ENCODE data around the gene CDH8. TPM values are rescaled to one million over a fixed set of nuclear protein-coding genes. Genes with fewer than 3 reads are reported as not detected.

CDH8 gene
- total and polyA plus RNA-seq, 2 experiments from 2014 or later: 7.4 to 14.3 TPM

DNA sequence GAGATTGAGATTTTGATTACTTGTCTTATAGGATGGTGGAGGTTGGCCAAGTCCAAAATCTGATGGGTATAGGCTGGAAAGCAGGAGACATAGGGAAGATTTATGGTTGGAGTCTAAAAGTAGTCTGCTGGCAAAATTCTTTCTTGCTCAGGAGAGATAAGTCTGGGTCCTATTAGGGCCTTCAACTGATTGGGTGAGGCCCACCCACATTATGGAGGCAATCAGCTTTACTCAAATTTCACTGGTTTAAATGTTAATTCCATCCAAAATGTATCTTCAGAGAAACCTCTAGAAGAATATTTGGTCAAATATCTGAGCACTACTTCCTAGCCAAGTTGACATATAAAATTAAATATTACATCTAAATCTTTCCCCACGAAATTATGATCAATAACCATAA, 31.7 kb upstream of the CDH8 start:
- Histone ChIP-seq H3K9me3 (ENCODE audit: low read depth) (no peaks in the 10 kb centered on the region), H3K27ac (no peak overlapping the region), H3K36me3 (no peaks in the 10 kb centered on the region), H3K4me1 (ENCODE audit: low read depth) (no peaks in the 10 kb centered on the region), H3K4me3 (no peak overlapping the region), H3K27me3 (no peaks in the 10 kb centered on the region)
- DNase-seq (ENCODE audit: low read depth in 1 of 2, low spot score in 1 of 2): no peak
- TF ChIP-seq, protein P1, sequence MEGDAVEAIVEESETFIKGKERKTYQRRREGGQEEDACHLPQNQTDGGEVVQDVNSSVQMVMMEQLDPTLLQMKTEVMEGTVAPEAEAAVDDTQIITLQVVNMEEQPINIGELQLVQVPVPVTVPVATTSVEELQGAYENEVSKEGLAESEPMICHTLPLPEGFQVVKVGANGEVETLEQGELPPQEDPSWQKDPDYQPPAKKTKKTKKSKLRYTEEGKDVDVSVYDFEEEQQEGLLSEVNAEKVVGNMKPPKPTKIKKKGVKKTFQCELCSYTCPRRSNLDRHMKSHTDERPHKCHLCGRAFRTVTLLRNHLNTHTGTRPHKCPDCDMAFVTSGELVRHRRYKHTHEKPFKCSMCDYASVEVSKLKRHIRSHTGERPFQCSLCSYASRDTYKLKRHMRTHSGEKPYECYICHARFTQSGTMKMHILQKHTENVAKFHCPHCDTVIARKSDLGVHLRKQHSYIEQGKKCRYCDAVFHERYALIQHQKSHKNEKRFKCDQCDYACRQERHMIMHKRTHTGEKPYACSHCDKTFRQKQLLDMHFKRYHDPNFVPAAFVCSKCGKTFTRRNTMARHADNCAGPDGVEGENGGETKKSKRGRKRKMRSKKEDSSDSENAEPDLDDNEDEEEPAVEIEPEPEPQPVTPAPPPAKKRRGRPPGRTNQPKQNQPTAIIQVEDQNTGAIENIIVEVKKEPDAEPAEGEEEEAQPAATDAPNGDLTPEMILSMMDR (IDR thresholded peaks at IDR 0.05; ENCODE audit: low read depth, low read length): no peak

DNA sequence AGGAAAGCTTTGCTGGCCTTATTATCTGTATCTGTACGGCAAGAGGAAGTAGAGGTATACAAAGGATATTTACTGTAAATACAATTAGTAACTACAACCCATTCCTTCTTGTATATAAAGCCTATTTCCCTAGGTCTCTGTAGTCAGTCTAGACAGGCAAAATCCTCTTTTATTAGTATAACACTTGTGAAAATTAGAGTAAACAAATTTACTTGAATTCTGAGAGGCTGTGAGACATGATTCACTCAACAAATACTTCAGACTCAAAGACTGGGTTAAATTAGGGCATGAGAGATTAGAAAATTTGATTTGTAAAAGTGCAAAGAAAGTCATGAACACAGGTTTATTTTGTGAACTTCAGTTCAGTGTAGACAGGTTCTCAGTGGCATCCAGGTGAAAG, 30.9 kb upstream of the CDH8 start:
- Histone ChIP-seq H3K36me3 (no peaks in the 10 kb centered on the region), H3K9me3 (ENCODE audit: low read depth) (no peaks in the 10 kb centered on the region), H3K4me1 (ENCODE audit: low read depth) (no peaks in the 10 kb centered on the region), H3K4me3 (no peak overlapping the region), H3K27ac (no peak overlapping the region), H3K27me3 (no peaks in the 10 kb centered on the region)
- no peak for DNase-seq (ENCODE audit: low read depth in 1 of 2, low spot score in 1 of 2)
- TF ChIP-seq, protein P1 (IDR thresholded peaks at IDR 0.05; ENCODE audit: low read depth, low read length): no peak

DNA sequence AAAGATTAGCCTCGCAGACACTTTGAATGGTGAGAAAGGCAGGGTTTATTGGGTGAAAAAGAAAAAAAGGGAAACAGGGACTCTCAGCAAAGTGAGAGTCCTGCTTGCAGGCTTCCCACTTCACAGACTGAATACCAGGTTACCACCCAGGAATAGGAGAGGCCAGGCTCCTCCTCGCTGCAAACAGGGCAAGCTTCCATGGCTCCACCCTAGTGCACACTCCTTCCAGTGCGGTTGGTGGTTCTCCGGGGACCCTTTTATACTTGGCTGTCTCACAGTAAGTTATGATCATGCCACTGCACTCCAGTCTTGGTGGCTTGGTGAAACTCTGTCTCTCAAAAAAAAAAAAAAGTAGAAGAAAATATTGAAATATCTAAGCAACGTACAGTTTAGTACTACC, 30.5 kb upstream of the CDH8 start:
- no peaks in the 10 kb centered on the region for H3K27me3 ChIP-seq
- H3K36me3 ChIP-seq: no peaks in the 10 kb centered on the region
- H3K4me3 ChIP-seq: no peak overlapping the region
- TF ChIP-seq, protein P1 (IDR thresholded peaks at IDR 0.05; ENCODE audit: low read depth, low read length): no peak
- no peaks in the 10 kb centered on the region for H3K4me1 ChIP-seq (ENCODE audit: low read depth)
- H3K27ac ChIP-seq: no peak overlapping the region
- DNase-seq (ENCODE audit: low read depth in 1 of 2, low spot score in 1 of 2): no peak
- H3K9me3 ChIP-seq (ENCODE audit: low read depth): no peaks in the 10 kb centered on the region

DNA sequence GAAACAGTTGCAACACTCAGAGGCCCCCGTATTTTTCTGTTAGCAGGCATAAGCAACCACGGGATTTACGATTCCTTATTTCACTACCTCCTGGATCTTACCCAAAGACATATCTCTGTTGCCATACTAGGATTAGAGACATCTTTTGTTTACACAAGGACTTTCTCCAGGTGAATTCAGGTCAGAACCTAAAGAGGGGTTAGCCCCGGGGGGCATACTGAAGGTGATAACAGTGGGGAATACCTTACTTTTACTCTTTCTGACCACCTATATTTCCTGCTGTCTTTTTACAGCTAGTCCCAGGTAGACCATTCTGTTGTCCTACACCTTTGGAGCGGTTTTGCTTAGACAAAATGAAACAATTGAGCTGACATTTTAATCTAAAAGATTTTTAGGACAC, 27.9 kb upstream of the CDH8 start:
- TF ChIP-seq, protein P1 (IDR thresholded peaks at IDR 0.05; ENCODE audit: low read depth, low read length): no peak
- Histone ChIP-seq H3K4me1 (ENCODE audit: low read depth) (no peaks in the 10 kb centered on the region), H3K9me3 (ENCODE audit: low read depth) (no peaks in the 10 kb centered on the region), H3K4me3 (no peak overlapping the region), H3K27ac (no peak overlapping the region), H3K36me3 (no peaks in the 10 kb centered on the region), H3K27me3 (no peaks in the 10 kb centered on the region)
- DNase-seq (ENCODE audit: low read depth in 1 of 2, low spot score in 1 of 2): no peak

DNA sequence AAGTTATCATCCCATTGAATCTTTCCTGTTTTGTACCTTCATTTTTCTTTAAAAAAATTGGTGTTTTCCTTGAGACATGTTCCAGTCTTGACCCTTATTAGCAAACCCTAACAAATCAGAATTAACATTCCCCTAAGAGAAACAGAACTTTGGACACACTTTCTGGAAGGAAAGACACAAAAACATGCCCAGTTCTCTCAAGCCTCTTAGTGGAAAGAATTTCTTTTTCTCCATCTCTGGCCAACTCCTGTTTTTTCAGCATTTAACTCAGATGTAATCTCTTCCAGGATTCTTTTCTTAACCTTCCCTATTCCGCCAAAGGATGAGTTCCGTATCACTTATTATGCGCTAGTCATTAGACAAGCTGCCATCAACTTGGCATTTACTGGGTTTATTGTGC, 23.9 kb upstream of the CDH8 start:
- Histone ChIP-seq H3K36me3 (no peaks in the 10 kb centered on the region), H3K27me3 (no peaks in the 10 kb centered on the region), H3K4me3 (no peak overlapping the region), H3K9me3 (ENCODE audit: low read depth) (no peaks in the 10 kb centered on the region), H3K27ac (no peak overlapping the region), H3K4me1 (ENCODE audit: low read depth) (no peaks in the 10 kb centered on the region)
- TF ChIP-seq, protein P1 (IDR thresholded peaks at IDR 0.05; ENCODE audit: low read depth, low read length): no peak
- no peak for DNase-seq (ENCODE audit: low read depth in 1 of 2, low spot score in 1 of 2)

DNA sequence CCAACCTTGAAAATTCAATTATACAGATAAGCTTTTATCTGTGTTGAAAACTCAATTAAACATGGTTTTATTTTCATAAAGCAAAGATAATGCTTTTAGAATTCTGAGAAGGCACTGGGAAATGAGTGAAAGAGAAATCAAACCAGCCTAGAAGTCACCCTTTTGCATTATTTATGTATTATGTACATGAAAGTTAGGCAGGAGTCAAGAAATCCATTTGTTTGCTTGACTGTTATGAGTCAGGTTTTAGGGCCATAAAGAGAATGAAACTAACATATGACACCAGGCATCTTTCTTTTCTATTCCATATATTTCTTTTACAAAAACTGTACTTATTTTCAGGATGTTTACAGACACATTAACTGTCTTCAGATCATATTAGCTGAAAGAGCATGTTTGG, 23.3 kb upstream of the CDH8 start:
- Histone ChIP-seq H3K4me1 (ENCODE audit: low read depth) (no peaks in the 10 kb centered on the region), H3K27me3 (no peaks in the 10 kb centered on the region), H3K36me3 (no peaks in the 10 kb centered on the region), H3K9me3 (ENCODE audit: low read depth) (no peaks in the 10 kb centered on the region), H3K4me3 (no peak overlapping the region), H3K27ac (no peak overlapping the region)
- no peak for DNase-seq (ENCODE audit: low read depth in 1 of 2, low spot score in 1 of 2)
- TF ChIP-seq, protein P1 (IDR thresholded peaks at IDR 0.05; ENCODE audit: low read depth, low read length): no peak

Measured in cardiac muscle cell (in vitro differentiated cells and primary cell).